ENCODE data around the gene SH3BP5. TPM values are rescaled to one million over a fixed set of nuclear protein-coding genes. Genes with fewer than 3 reads are reported as not detected.

SH3BP5 gene
- total RNA-seq, 1 experiment from 2014 or later, result 13.9 TPM

DNA sequence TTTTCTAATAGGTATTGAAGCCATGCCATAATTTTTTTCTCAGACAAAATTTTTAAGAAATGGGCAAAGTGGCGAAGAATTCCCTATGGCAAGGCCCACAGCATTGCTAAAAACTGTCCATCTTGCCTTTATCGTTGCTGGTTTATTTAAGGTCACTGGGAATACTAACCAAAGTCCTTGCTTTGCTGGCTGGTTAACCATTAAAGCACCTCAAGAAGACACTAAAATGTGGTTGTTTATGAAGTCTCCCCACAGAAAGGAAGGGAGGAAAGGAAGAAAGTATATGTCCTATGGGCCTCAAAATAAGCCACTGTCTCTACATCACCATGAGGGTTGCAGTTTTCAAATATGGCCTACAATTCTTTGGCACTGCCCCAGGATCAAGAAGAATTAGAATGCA is 13.2 kb downstream of the SH3BP5 start:
- DNase-seq (ENCODE audit: low read depth, low spot score) (no peak), ATAC-seq (no peak)
- Histone ChIP-seq H3K36me3 (ENCODE audit: control insufficient read depth in 1 of 2, insufficient read depth in 2 of 2, low read length in 2 of 2) (no peaks in the 10 kb centered on the region), H3K9ac (ENCODE audit: low read length) (no peak overlapping the region), H3K27me3 (ENCODE audit: insufficient read depth, low read length) (no peaks in the 10 kb centered on the region), H3K9me3 (ENCODE audit: control insufficient read depth in 1 of 2, insufficient read depth in 1 of 2, low read depth in 1 of 2, low read length in 2 of 2) (no peaks in the 10 kb centered on the region), H4K20me1 (ENCODE audit: insufficient read depth) (no peaks in the 10 kb centered on the region), H3K4me2 (ENCODE audit: low read length) (no peak overlapping the region), H3K9me2 (ENCODE audit: insufficient read depth) (no peaks in the 10 kb centered on the region), H3K27ac (ENCODE audit: low read depth, low read length) (no peak overlapping the region), H3K79me2 (ENCODE audit: insufficient read depth, low read length) (peaks cover 17% of the 10 kb centered on the region; the same call in 1 of the 2 replicates), H2AFZ (ENCODE audit: low read depth, low read length, poor library complexity, severe bottlenecking) (no peak overlapping the region), H3K4me3 (replicated peaks in 1 of 2; ENCODE audit: low read depth in 1 of 2, low read length in 2 of 2) (no peak overlapping the region), H3K4me1 (ENCODE audit: control insufficient read depth in 1 of 2, insufficient read depth in 2 of 2, low read length in 2 of 2) (peaks cover 0 to 11% of the 10 kb centered on the region in 2 experiments; a peak in 1 of 4 replicates)
- CTCF ChIA-PET, result no interaction called here
- BruUV-seq (replicated peaks), result no TSS peak
- intact Hi-C loops (cut with micrococcal nuclease), result no loop called here
- TF ChIP-seq, protein P1, sequence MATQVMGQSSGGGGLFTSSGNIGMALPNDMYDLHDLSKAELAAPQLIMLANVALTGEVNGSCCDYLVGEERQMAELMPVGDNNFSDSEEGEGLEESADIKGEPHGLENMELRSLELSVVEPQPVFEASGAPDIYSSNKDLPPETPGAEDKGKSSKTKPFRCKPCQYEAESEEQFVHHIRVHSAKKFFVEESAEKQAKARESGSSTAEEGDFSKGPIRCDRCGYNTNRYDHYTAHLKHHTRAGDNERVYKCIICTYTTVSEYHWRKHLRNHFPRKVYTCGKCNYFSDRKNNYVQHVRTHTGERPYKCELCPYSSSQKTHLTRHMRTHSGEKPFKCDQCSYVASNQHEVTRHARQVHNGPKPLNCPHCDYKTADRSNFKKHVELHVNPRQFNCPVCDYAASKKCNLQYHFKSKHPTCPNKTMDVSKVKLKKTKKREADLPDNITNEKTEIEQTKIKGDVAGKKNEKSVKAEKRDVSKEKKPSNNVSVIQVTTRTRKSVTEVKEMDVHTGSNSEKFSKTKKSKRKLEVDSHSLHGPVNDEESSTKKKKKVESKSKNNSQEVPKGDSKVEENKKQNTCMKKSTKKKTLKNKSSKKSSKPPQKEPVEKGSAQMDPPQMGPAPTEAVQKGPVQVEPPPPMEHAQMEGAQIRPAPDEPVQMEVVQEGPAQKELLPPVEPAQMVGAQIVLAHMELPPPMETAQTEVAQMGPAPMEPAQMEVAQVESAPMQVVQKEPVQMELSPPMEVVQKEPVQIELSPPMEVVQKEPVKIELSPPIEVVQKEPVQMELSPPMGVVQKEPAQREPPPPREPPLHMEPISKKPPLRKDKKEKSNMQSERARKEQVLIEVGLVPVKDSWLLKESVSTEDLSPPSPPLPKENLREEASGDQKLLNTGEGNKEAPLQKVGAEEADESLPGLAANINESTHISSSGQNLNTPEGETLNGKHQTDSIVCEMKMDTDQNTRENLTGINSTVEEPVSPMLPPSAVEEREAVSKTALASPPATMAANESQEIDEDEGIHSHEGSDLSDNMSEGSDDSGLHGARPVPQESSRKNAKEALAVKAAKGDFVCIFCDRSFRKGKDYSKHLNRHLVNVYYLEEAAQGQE (IDR thresholded peaks at IDR 0.05; ENCODE audit: low read depth), result no peak
- TF ChIP-seq POLR2A (IDR thresholded peaks at IDR 0.05; ENCODE audit: borderline replicate concordance, extremely low read depth, insufficient read depth, insufficient read length) (no peak), SRF (IDR thresholded peaks at IDR 0.05; ENCODE audit: low read depth) (no peak), ZNF274 (IDR thresholded peaks at IDR 0.05; ENCODE audit: low read depth, low read length) (no peak), EGR1 (IDR thresholded peaks at IDR 0.05; ENCODE audit: low read depth) (no peak)
- TF ChIP-seq, protein P2, sequence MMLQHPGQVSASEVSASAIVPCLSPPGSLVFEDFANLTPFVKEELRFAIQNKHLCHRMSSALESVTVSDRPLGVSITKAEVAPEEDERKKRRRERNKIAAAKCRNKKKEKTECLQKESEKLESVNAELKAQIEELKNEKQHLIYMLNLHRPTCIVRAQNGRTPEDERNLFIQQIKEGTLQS (IDR thresholded peaks at IDR 0.05), result no peak
- POLR2A ChIA-PET, result no interaction called here
- RAD21 ChIA-PET (ENCODE audit: low non-redundant PET in 1 of 2, low total read pairs in 2 of 2, uncharacterized antibody in 2 of 2, unreplicated experiment in 2 of 2), result no interaction called here

DNA sequence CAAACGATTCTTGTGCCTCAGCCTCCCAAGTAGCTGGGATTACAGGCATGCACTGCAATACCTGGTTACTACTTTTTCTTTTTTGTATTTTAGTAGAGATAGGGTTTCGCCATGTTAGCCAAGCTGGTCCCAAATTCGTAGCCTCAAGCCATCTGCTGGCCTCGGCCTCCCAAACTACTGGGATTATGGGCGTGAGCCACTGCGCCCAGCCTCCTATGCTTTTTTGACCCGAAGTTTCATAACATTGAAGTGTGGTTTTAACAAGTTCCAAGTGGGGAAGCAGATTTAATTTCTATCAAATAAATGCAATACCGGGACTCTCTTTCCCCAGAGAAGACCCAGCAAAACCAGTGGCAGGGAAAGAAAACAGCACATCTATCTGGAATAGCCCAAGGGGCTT is 13.7 kb downstream of the SH3BP5 start:
- RAD21 ChIA-PET (ENCODE audit: low non-redundant PET in 1 of 2, low total read pairs in 2 of 2, uncharacterized antibody in 2 of 2, unreplicated experiment in 2 of 2), result no interaction called here
- Histone ChIP-seq H3K27me3 (ENCODE audit: insufficient read depth, low read length) (no peaks in the 10 kb centered on the region), H3K4me3 (replicated peaks in 1 of 2; ENCODE audit: low read depth in 1 of 2, low read length in 2 of 2) (no peak overlapping the region), H3K9me3 (ENCODE audit: control insufficient read depth in 1 of 2, insufficient read depth in 1 of 2, low read depth in 1 of 2, low read length in 2 of 2) (no peaks in the 10 kb centered on the region), H3K9me2 (ENCODE audit: insufficient read depth) (no peaks in the 10 kb centered on the region), H4K20me1 (ENCODE audit: insufficient read depth) (no peaks in the 10 kb centered on the region), H3K27ac (ENCODE audit: low read depth, low read length) (no peak overlapping the region), H2AFZ (ENCODE audit: low read depth, low read length, poor library complexity, severe bottlenecking) (no peak overlapping the region), H3K9ac (ENCODE audit: low read length) (no peak overlapping the region), H3K4me1 (ENCODE audit: control insufficient read depth in 1 of 2, insufficient read depth in 2 of 2, low read length in 2 of 2) (peaks cover 0 to 11% of the 10 kb centered on the region in 2 experiments; a peak in 1 of 4 replicates), H3K79me2 (ENCODE audit: insufficient read depth, low read length) (peaks cover 17% of the 10 kb centered on the region; the same call in 1 of the 2 replicates), H3K4me2 (ENCODE audit: low read length) (no peak overlapping the region), H3K36me3 (ENCODE audit: control insufficient read depth in 1 of 2, insufficient read depth in 2 of 2, low read length in 2 of 2) (no peaks in the 10 kb centered on the region)
- no TSS peak for BruUV-seq (replicated peaks)
- no peak for ATAC-seq
- intact Hi-C loops (cut with micrococcal nuclease), result no loop called here
- POLR2A ChIA-PET, result interaction anchor here (0.6 kb wide), 1 partner anchor 18 kb away, joined by 3 read pairs; no protein-coding TSS in a partner anchor
- CTCF ChIA-PET, result no interaction called here
- DNase-seq (ENCODE audit: low read depth, low spot score), result no peak
- TF ChIP-seq YY1 (IDR thresholded peaks at IDR 0.05; ENCODE audit: extremely low read depth, insufficient replicate concordance, low read depth, low read length), result no peak
- no peak for TF ChIP-seq ZNF274 (IDR thresholded peaks at IDR 0.05; ENCODE audit: low read depth, low read length)
- TF ChIP-seq SP1 (IDR thresholded peaks at IDR 0.05; ENCODE audit: low read depth), result no peak
- TF ChIP-seq POLR2AphosphoS5 (IDR thresholded peaks at IDR 0.05; ENCODE audit: low read depth, low read length), result no peak
- no peak for TF ChIP-seq EZH2phosphoT487 (IDR thresholded peaks at IDR 0.05; ENCODE audit: borderline replicate concordance)
- TF ChIP-seq ZFX (IDR thresholded peaks at IDR 0.05), result no peak
- TF ChIP-seq, protein P3, sequence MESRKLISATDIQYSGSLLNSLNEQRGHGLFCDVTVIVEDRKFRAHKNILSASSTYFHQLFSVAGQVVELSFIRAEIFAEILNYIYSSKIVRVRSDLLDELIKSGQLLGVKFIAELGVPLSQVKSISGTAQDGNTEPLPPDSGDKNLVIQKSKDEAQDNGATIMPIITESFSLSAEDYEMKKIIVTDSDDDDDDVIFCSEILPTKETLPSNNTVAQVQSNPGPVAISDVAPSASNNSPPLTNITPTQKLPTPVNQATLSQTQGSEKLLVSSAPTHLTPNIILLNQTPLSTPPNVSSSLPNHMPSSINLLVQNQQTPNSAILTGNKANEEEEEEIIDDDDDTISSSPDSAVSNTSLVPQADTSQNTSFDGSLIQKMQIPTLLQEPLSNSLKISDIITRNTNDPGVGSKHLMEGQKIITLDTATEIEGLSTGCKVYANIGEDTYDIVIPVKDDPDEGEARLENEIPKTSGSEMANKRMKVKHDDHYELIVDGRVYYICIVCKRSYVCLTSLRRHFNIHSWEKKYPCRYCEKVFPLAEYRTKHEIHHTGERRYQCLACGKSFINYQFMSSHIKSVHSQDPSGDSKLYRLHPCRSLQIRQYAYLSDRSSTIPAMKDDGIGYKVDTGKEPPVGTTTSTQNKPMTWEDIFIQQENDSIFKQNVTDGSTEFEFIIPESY (IDR thresholded peaks at IDR 0.05; ENCODE audit: extremely low read depth, insufficient replicate concordance, low read length), result no peak
- TF ChIP-seq TCF7L2 (IDR thresholded peaks at IDR 0.05; ENCODE audit: borderline replicate concordance, extremely low read depth, insufficient read depth, insufficient read length), result no peak
